NCI-H2107 treated with DMSO at 0.1 percent for 48 hours (cell line): ENCODE data around the gene APOBEC3B.
"Not testable (repeated sequence)": the region's sequence is repeated elsewhere in the genome, so short reads cannot be mapped to it uniquely, and the experiment has no call there.

ENCODE experiments used
- DNase-seq: peaks from one replicate; lab custom pipeline; 2025; ENCODE audit not compliant: unreplicated experiment; lab: John Stamatoyannopoulos, UW

APOBEC3B gene

GRCh38 chr22:38950527-38951295 is 31.4 kb upstream of the APOBEC3B start:
- no peak for DNase-seq

GRCh38 chr22:38951734-38952133 is 30.4 kb upstream of the APOBEC3B start:
- DNase-seq = no peak

GRCh38 chr22:38952281-38952993 is 29.7 kb upstream of the APOBEC3B start:
- DNase-seq = no peak

GRCh38 chr22:38953091-38953490 is 29.1 kb upstream of the APOBEC3B start:
- DNase-seq = no peak

GRCh38 chr22:38953577-38954413 is 28.4 kb upstream of the APOBEC3B start:
- no peak for DNase-seq

- no peak for DNase-seq
These were observed 27.6 kb upstream of the APOBEC3B start for GRCh38 chr22:38954414-38955043.

- no peak for DNase-seq
These were observed 26.8 kb upstream of the APOBEC3B start for GRCh38 chr22:38955250-38955905.

GRCh38 chr22:38955926-38956325 is 26.2 kb upstream of the APOBEC3B start:
- DNase-seq = no peak

- no peak for DNase-seq
These were observed 25.6 kb upstream of the APOBEC3B start for GRCh38 chr22:38956551-38956950.

- DNase-seq = no peak
These were observed 24.9 kb upstream of the APOBEC3B start, which contains the start of gene APOBEC3A for GRCh38 chr22:38957046-38957770. TSS of gene APOBEC3A (plus strand) at chr22:38957609. CDS start at chr22:38957692, 83 bp downstream.

- DNase-seq = no peak
These were observed 24.1 kb upstream of the APOBEC3B start for GRCh38 chr22:38957808-38958650.

GRCh38 chr22:38958651-38958943 is 23.6 kb upstream of the APOBEC3B start:
- DNase-seq = not testable (repeated sequence)

GRCh38 chr22:38959590-38959989 is 22.6 kb upstream of the APOBEC3B start:
- no peak for DNase-seq

- not testable (repeated sequence) for DNase-seq
These were observed 21.5 kb upstream of the APOBEC3B start for GRCh38 chr22:38960673-38961072.

- DNase-seq = not testable (repeated sequence)
These were observed 18.8 kb upstream of the APOBEC3B start for GRCh38 chr22:38963291-38963738.

GRCh38 chr22:38963872-38964271 is 18.3 kb upstream of the APOBEC3B start:
- no peak for DNase-seq

GRCh38 chr22:38964306-38964705 is 17.8 kb upstream of the APOBEC3B start:
- DNase-seq = no peak

- no peak for DNase-seq
These were observed 17.2 kb upstream of the APOBEC3B start for GRCh38 chr22:38964989-38965388.
